GM19240 (cell line): ENCODE results near the gene PTPN18.
"Not testable (repeated sequence)": the region's sequence is repeated elsewhere in the genome, so short reads cannot be mapped to it uniquely, and the experiment has no call there.

Source experiments
- DNase-seq: peaks from one replicate; pipeline ENCODE4 v3.0.0; 2011; ENCODE audit warnings: low spot score; ENCODE audit not compliant: insufficient read length

The PTPN18 gene

GRCh38 chr2:130380096-130380934, 24.5 kb downstream of the PTPN18 start:
- DNase-seq: no peak

- DNase-seq: no peak
Measured at GRCh38 chr2:130381145-130381544, 25.3 kb downstream of the PTPN18 start.

GRCh38 chr2:130381619-130382018, 25.8 kb downstream of the PTPN18 start:
- DNase-seq: no peak

- DNase-seq: no peak
Measured at GRCh38 chr2:130382313-130382917, 26.6 kb downstream of the PTPN18 start.

GRCh38 chr2:130385709-130386108, 29.9 kb downstream of the PTPN18 start:
- DNase-seq: no peak

GRCh38 chr2:130387071-130387400, 31.2 kb downstream of the PTPN18 start:
- DNase-seq: no peak

GRCh38 chr2:130387804-130388203, 31.9 kb downstream of the PTPN18 start:
- no peak for DNase-seq

- DNase-seq: no peak
Measured at GRCh38 chr2:130388221-130388907, 32.5 kb downstream of the PTPN18 start.

GRCh38 chr2:130389358-130389757, 33.5 kb downstream of the PTPN18 start:
- no peak for DNase-seq

GRCh38 chr2:130389783-130390182, 33.9 kb downstream of the PTPN18 start:
- DNase-seq: no peak

- no peak for DNase-seq
Measured at GRCh38 chr2:130390460-130391057, 34.7 kb downstream of the PTPN18 start.

GRCh38 chr2:130391058-130391871, 35.4 kb downstream of the PTPN18 start:
- no peak for DNase-seq

GRCh38 chr2:130391872-130392670, 36.2 kb downstream of the PTPN18 start:
- DNase-seq: no peak

- no peak for DNase-seq
Measured at GRCh38 chr2:130393318-130393910, 37.6 kb downstream of the PTPN18 start.

GRCh38 chr2:130406280-130406679, 50.4 kb downstream of the PTPN18 start:
- not testable (repeated sequence) for DNase-seq

GRCh38 chr2:130416693-130417092, 60.8 kb downstream of the PTPN18 start:
- DNase-seq: not testable (repeated sequence)

GRCh38 chr2:130418845-130419244, 63.0 kb downstream of the PTPN18 start:
- not testable (repeated sequence) for DNase-seq
